ENCODE data around the gene OAS2. TPM values are rescaled to one million over a fixed set of nuclear protein-coding genes. Genes with fewer than 3 reads are reported as not detected.

The OAS2 gene
- total RNA-seq, 4 donors from 2014 or later = 8.3 to 35.6 (median 10.9) TPM

GRCh38 chr12:113006641-113007040, 28.3 kb downstream of the OAS2 start:
- Histone ChIP-seq H3K9me3 (peaks cover 0 to 8% (median 0%) of the 10 kb centered on the region in 3 donors), H3K4me1 (no peaks in the 10 kb centered on the region), H3K27ac (no peak overlapping the region), H3K27me3 (no peaks in the 10 kb centered on the region), H3K4me3 (no peak overlapping the region), H3K36me3 (peaks cover 0 to 95% (median 28%) of the 10 kb centered on the region in 3 donors)
- TF ChIP-seq POLR2A (IDR thresholded peaks at IDR 0.05) = no peak
- TF ChIP-seq CTCF (IDR thresholded peaks at IDR 0.05) = no peak
- no peak for DNase-seq
- intact Hi-C loops (cut with DNase I) = no loop called here
- WGBS, 2 donors = 88 to 92% methylated on average over 5 to 6 of the region's 6 CpGs

GRCh38 chr12:113007166-113007565, 28.8 kb downstream of the OAS2 start:
- DNase-seq = no peak
- peaks cover 0 to 9% (median 0%) of the 10 kb centered on the region in 3 donors for H3K9me3 ChIP-seq
- no peak for TF ChIP-seq CTCF (IDR thresholded peaks at IDR 0.05)
- no peak for TF ChIP-seq POLR2A (IDR thresholded peaks at IDR 0.05)
- peaks cover 0 to 97% (median 28%) of the 10 kb centered on the region in 3 donors for H3K36me3 ChIP-seq
- intact Hi-C loops (cut with DNase I) = no loop called here
- no peak overlapping the region for H3K4me3 ChIP-seq
- H3K27ac ChIP-seq = no peak overlapping the region
- 85 to 86% methylated on average over 4 of the region's 4 CpGs for WGBS, 2 donors
- H3K4me1 ChIP-seq = no peaks in the 10 kb centered on the region
- H3K27me3 ChIP-seq = no peaks in the 10 kb centered on the region

GRCh38 chr12:113010701-113011100, 32.4 kb downstream of the OAS2 start:
- H3K4me3 ChIP-seq = no peak overlapping the region
- H3K9me3 ChIP-seq = peaks cover 0 to 9% (median 0%) of the 10 kb centered on the region in 3 donors
- H3K4me1 ChIP-seq = no peaks in the 10 kb centered on the region
- WGBS, 2 donors = 71 to 85% methylated on average over 2 of the region's 2 CpGs
- intact Hi-C loops (cut with DNase I) = no loop called here
- no peak for TF ChIP-seq CTCF (IDR thresholded peaks at IDR 0.05)
- TF ChIP-seq POLR2A (IDR thresholded peaks at IDR 0.05) = no peak
- DNase-seq = no peak
- no peak overlapping the region for H3K27ac ChIP-seq
- peaks cover 0 to 62% (median 20%) of the 10 kb centered on the region in 3 donors for H3K36me3 ChIP-seq
- H3K27me3 ChIP-seq = no peaks in the 10 kb centered on the region

GRCh38 chr12:113014565-113014964, 36.2 kb downstream of the OAS2 start:
- H3K9me3 ChIP-seq = peaks cover 0 to 9% (median 0%) of the 10 kb centered on the region in 3 donors
- intact Hi-C loops (cut with DNase I) = no loop called here
- WGBS, 2 donors = 59 to 66% methylated on average over 9 of the region's 9 CpGs

GRCh38 chr12:113016796-113017195, 38.5 kb downstream of the OAS2 start:
- Histone ChIP-seq H3K9me3 (no peaks in the 10 kb centered on the region), H3K27me3 (peaks cover 0 to 8% (median 0%) of the 10 kb centered on the region in 4 donors), H3K36me3 (peaks cover 0 to 1% (median 0%) of the 10 kb centered on the region in 3 donors), H3K4me1 (no peaks in the 10 kb centered on the region), H3K27ac (no peak overlapping the region), H3K4me3 (no peak overlapping the region)
- TF ChIP-seq CTCF (IDR thresholded peaks at IDR 0.05) = no peak
- no peak for TF ChIP-seq POLR2A (IDR thresholded peaks at IDR 0.05)
- intact Hi-C loops (cut with DNase I) = no loop called here
- no peak for DNase-seq
- 83 to 84% methylated on average over 5 of the region's 5 CpGs for WGBS, 2 donors

More at GRCh38 chr12:113014565-113014964, 36.2 kb downstream of the OAS2 start:
- Histone ChIP-seq H3K27me3 (peaks cover 0 to 8% (median 0%) of the 10 kb centered on the region in 4 donors), H3K36me3 (peaks cover 0 to 23% (median 0%) of the 10 kb centered on the region in 3 donors), H3K4me3 (no peak overlapping the region), H3K27ac (no peak overlapping the region), H3K4me1 (no peaks in the 10 kb centered on the region)
- TF ChIP-seq POLR2A (IDR thresholded peaks at IDR 0.05) = no peak
- TF ChIP-seq CTCF (IDR thresholded peaks at IDR 0.05) = no peak
- DNase-seq = no peak
